T-cell (primary cell): ENCODE results near the gene SAMD4B. TPM values are rescaled to one million over a fixed set of nuclear protein-coding genes. Genes with fewer than 3 reads are reported as not detected.

ENCODE experiments used
- ATAC-seq, 4 experiments: fragments of 200-7000 bp in 3 of 4; fragments of 150-1000 bp in 1 of 4; cut with Tn5 transposase; replicated peaks in 1 of 4; 1 replicate in 3 of 4; 2 replicates in 1 of 4; pipeline ENCODE4 v1.10.0; 2021; ENCODE audit warnings: moderate library complexity in 3 of 4, mild to moderate bottlenecking in 2 of 4, moderate number of reproducible peaks in 1 of 4
- CTCF ChIA-PET, 2 donors: fragments of 300-600 bp; sonication (Branson Sonifier 250); formaldehyde crosslinking; loops; one replicate each; lab custom pipeline; 2022; ENCODE audit warnings: antibody characterized with exemption in 2 of 2; lab: Charles Lee
- POLR2A ChIA-PET, 2 donors: fragments of 300-600 bp; sonication (Branson Sonifier 250); formaldehyde crosslinking; loops; one replicate each; lab custom pipeline; 2022; ENCODE audit warnings: antibody characterized with exemption in 2 of 2; lab: Charles Lee
- DNase-seq, 35 experiments: peaks; one replicate each; pipeline versions ENCODE4 v3.0.0 to v3.0.0-alpha.2; 2013 to 2023
- H3K27ac ChIP-seq: one replicate; pipeline ENCODE4 v1.5.1; 2013; ENCODE audit warnings: low read length
- H3K27me3 ChIP-seq, 2 experiments: replicated peaks in 1 of 2; 1 replicate in 1 of 2; 2 replicates in 1 of 2; pipeline versions ENCODE4 v1.6.1 to v1.7.0; 2013; ENCODE audit warnings: low read length in 1 of 2, mixed read lengths in 1 of 2; ENCODE audit not compliant: control insufficient read depth in 2 of 2, insufficient read depth in 2 of 2; ENCODE audit errors: extremely low read depth in 1 of 2
- H3K36me3 ChIP-seq, 2 donors: 1 replicate in 1 of 2; 2 replicates in 1 of 2; pipeline versions ENCODE4 v1.6.1 to v1.7.0; 2013; ENCODE audit warnings: low read length in 1 of 2; ENCODE audit not compliant: control insufficient read depth in 2 of 2, insufficient read depth in 1 of 2; ENCODE audit errors: extremely low read depth in 1 of 2
- H3K4me1 ChIP-seq, 2 experiments: 1 replicate in 1 of 2; 2 replicates in 1 of 2; pipeline versions ENCODE4 v1.6.1 to v1.7.0; 2013; ENCODE audit warnings: low read length in 2 of 2, mixed read lengths in 1 of 2; ENCODE audit not compliant: insufficient read depth in 2 of 2, control insufficient read depth in 1 of 2; ENCODE audit errors: extremely low read depth in 1 of 2
- H3K4me3 ChIP-seq, 2 donors: 1 replicate in 1 of 2; 2 replicates in 1 of 2; pipeline versions ENCODE4 v1.5.1 to v1.7.0; 2013; ENCODE audit warnings: mild to moderate bottlenecking in 2 of 2, low read length in 1 of 2, moderate library complexity in 1 of 2; ENCODE audit not compliant: control insufficient read depth in 1 of 2; ENCODE audit errors: extremely low read depth in 1 of 2
- H3K9me3 ChIP-seq: 2 replicates; pipeline ENCODE4 v1.7.0; 2013
- H3K27ac Mint-ChIP-seq, 2 donors: one replicate each; pipeline ENCODE4 v1.8.0; 2020 to 2021; ENCODE audit warnings: mild to moderate bottlenecking in 2 of 2, mixed read lengths in 2 of 2
- H3K27me3 Mint-ChIP-seq, 2 donors: one replicate each; pipeline ENCODE4 v1.8.0; 2021 to 2022; ENCODE audit warnings: mixed read lengths in 2 of 2
- H3K36me3 Mint-ChIP-seq: one replicate; pipeline ENCODE4 v1.8.0; 2021; ENCODE audit warnings: mixed read lengths
- H3K4me1 Mint-ChIP-seq, 3 donors: one replicate each; pipeline ENCODE4 v1.8.0; 2020 to 2022; ENCODE audit warnings: mixed read lengths in 3 of 3, mild to moderate bottlenecking in 1 of 3
- H3K4me3 Mint-ChIP-seq, 3 donors: one replicate each; pipeline ENCODE4 v1.8.0; 2020 to 2022; ENCODE audit warnings: mild to moderate bottlenecking in 3 of 3, mixed read lengths in 3 of 3, moderate library complexity in 3 of 3
- H3K9me3 Mint-ChIP-seq, 3 donors: one replicate each; pipeline ENCODE4 v1.8.0; 2020 to 2022; ENCODE audit warnings: mixed read lengths in 3 of 3
- WGBS: methylation state at CpG from one replicate; pipeline ENCODE4 v1.1.5; 2013; ENCODE audit warnings: missing lambda C conversion rate; ENCODE audit not compliant: insufficient coverage; 5-methylcytosine and 5-hydroxymethylcytosine counted together
- total RNA-seq, 35 experiments: library from RNA in 6 of 35; stranded (reverse) in 6 of 35; fragments of 120-200 nt in 1 of 35; gene quantifications; one replicate each; pipeline versions ENCODE4 v1.2.1 to v1.2.4 and lab custom pipeline; 2013 to 2026

Gene SAMD4B
- total RNA-seq, 5 donors from 2014 or later (not counting 1 experiment from before 2014, with no cell fraction given), result 59.4 to 72.3 (median 62.0) TPM

DNA sequence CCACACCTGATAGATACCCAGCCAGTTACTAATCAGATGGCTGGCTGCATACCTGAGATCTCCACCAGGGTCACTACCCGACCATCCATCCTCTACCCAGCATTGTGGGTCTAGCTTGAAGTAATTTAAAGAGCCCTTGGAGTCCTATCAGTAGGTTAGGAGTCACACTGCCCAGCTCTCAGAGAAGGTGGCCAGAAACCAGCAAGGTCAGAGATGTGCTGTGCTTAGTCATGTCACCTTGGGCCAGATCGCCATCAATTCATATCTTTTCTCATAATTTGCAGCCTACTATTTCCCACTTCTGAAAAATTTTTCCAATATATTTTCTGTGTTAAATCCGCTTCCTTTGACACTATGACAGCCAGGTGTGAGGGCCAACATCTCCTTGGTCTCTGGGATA lies 13.9 kb downstream of the SAMD4B start:
- Histone ChIP-seq H3K9me3 (no peaks in the 10 kb centered on the region), H3K4me3 (no peak overlapping the region), H3K4me1 (no peaks in the 10 kb centered on the region), H3K36me3 (peaks cover 17 to 82% of the 10 kb centered on the region in 2 donors), H3K27me3 (no peaks in the 10 kb centered on the region), H3K27ac (no peak overlapping the region)
- H3K27ac Mint-ChIP-seq, result no peak overlapping the region
- WGBS, result no CpG with 5 or more reads among the region's 3 CpGs
- CTCF ChIA-PET, result interaction anchor here in 1 of 2 donors (1.0 kb wide), 1 partner anchor 13 kb away, joined by 3 read pairs; no protein-coding TSS in a partner anchor
- peaks cover 6 to 13% (median 11%) of the 10 kb centered on the region in 3 donors for H3K4me1 Mint-ChIP-seq
- peaks cover 58% of the 10 kb centered on the region for H3K36me3 Mint-ChIP-seq
- ATAC-seq (no peak), DNase-seq (no peak)
- no peak overlapping the region for H3K4me3 Mint-ChIP-seq
- H3K9me3 Mint-ChIP-seq, result no peaks in the 10 kb centered on the region
- H3K27me3 Mint-ChIP-seq, result no peaks in the 10 kb centered on the region
- POLR2A ChIA-PET, result interaction anchor here (0.6 to 0.7 kb wide), 2 partner anchors 14 to 1992 kb away, joined by 3 to 10 read pairs; partner anchors contain the start of gene SAMD4B (in 1 of the 2)

DNA sequence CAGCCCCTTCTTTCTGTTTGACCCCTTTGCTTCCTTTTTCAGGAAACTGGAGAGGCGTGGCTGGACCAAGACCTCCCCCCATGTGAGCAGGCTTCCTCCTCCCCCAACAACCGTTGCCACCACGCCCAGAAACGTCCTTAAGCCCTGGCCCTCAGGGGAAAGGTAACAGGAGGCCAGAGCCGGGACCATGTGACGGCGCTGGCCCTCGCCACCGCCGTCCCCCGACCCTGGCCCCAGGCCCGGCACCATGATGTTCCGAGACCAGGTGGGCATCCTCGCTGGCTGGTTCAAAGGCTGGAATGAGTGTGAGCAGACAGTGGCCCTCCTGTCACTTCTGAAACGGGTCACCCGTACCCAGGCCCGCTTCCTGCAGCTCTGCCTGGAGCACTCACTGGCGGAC lies 14.4 kb downstream of the SAMD4B start:
- Mint-ChIP-seq H3K9me3 (no peaks in the 10 kb centered on the region), H3K4me1 (peaks cover 3 to 7% (median 6%) of the 10 kb centered on the region in 3 donors), H3K27ac (no peak overlapping the region), H3K4me3 (no peak overlapping the region), H3K36me3 (peaks cover 58% of the 10 kb centered on the region), H3K27me3 (no peaks in the 10 kb centered on the region)
- H3K27ac ChIP-seq, result no peak overlapping the region
- no peak overlapping the region for H3K4me3 ChIP-seq
- ChIA-PET POLR2A (interaction anchor here in 1 of 2 donors (0.7 kb wide), 1 partner anchor 14 kb away, joined by 3 read pairs; the partner anchor contains the start of gene SAMD4B), CTCF (no interaction called here)
- no peak for ATAC-seq
- H3K36me3 ChIP-seq, result peaks cover 17 to 81% of the 10 kb centered on the region in 2 donors
- no peaks in the 10 kb centered on the region for H3K27me3 ChIP-seq
- no peak for DNase-seq
- WGBS, result 98% methylated on average over 15 of the region's 18 CpGs
- no peaks in the 10 kb centered on the region for H3K9me3 ChIP-seq
- no peaks in the 10 kb centered on the region for H3K4me1 ChIP-seq

DNA sequence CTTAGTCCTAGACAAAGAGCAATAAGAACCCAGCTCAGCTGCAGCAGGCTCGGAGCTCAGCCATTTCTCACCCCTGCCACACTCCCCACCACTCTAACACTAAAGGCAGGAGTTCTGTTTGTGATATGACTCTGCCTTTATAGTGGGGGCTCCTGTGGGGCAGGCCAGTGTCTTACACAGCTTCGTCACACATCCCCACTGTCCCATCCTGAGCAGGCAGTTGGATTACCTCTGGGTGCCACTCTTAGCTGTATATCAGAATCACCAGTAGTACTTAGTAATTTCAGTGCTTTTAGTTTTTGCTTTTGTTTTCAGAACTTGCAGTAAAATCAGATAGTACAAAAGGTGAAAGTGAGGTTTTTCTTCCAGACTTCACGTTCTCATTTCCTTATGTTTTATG lies 16.8 kb downstream of the SAMD4B start:
- H3K27me3 ChIP-seq, result no peaks in the 10 kb centered on the region
- no peak for ATAC-seq
- Mint-ChIP-seq H3K27ac (no peak overlapping the region), H3K4me3 (no peak overlapping the region), H3K9me3 (no peaks in the 10 kb centered on the region), H3K4me1 (peaks cover 0 to 5% (median 0%) of the 10 kb centered on the region in 3 donors), H3K27me3 (no peaks in the 10 kb centered on the region), H3K36me3 (peaks cover 59% of the 10 kb centered on the region)
- DNase-seq, result no peak
- H3K36me3 ChIP-seq, result peaks cover 20 to 80% of the 10 kb centered on the region in 2 donors
- no peak overlapping the region for H3K27ac ChIP-seq
- no peaks in the 10 kb centered on the region for H3K9me3 ChIP-seq
- CTCF ChIA-PET, result no interaction called here
- POLR2A ChIA-PET, result interaction anchor here (0.6 kb wide), 2 partner anchors 16 to 272 kb away, joined by 3 to 9 read pairs; no protein-coding TSS in a partner anchor
- no peaks in the 10 kb centered on the region for H3K4me1 ChIP-seq
- H3K4me3 ChIP-seq, result no peak overlapping the region
- no CpG with 5 or more reads among the region's 3 CpGs for WGBS

DNA sequence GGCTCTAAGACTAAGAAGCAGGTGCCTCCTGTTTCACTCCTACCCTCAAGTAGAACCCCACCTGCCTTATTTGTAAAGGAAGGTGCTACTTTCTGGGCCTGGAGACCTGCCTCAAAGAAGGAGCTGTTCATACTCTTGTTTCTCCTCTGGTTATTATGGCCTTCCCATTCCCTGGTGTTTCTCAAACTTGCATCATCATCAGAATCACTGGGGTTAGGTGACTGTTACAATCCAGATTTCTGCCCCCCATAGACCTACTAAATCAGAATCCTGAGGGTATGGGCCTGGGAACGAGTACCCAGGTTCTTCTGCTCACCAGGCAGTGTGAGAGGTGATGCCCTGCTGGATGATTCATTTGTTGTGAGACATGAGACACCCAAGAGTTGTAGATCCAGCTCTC lies 18.4 kb downstream of the SAMD4B start:
- H3K27me3 Mint-ChIP-seq, result no peaks in the 10 kb centered on the region
- H3K4me1 Mint-ChIP-seq, result peaks cover 0 to 5% (median 0%) of the 10 kb centered on the region in 3 donors
- no CpG with 5 or more reads among the region's 1 CpG for WGBS
- H3K27ac Mint-ChIP-seq, result no peak overlapping the region
- CTCF ChIA-PET, result no interaction called here
- H3K4me3 ChIP-seq, result no peak overlapping the region
- POLR2A ChIA-PET, result no interaction called here
- no peak for ATAC-seq
- DNase-seq, result no peak
- no peaks in the 10 kb centered on the region for H3K9me3 Mint-ChIP-seq
- H3K4me3 Mint-ChIP-seq, result no peak overlapping the region
- no peaks in the 10 kb centered on the region for H3K9me3 ChIP-seq
- H3K27ac ChIP-seq, result no peak overlapping the region
- no peaks in the 10 kb centered on the region for H3K27me3 ChIP-seq
- H3K4me1 ChIP-seq, result no peaks in the 10 kb centered on the region
- peaks cover 52% of the 10 kb centered on the region for H3K36me3 Mint-ChIP-seq
- H3K36me3 ChIP-seq, result peaks cover 20 to 68% of the 10 kb centered on the region in 2 donors

DNA sequence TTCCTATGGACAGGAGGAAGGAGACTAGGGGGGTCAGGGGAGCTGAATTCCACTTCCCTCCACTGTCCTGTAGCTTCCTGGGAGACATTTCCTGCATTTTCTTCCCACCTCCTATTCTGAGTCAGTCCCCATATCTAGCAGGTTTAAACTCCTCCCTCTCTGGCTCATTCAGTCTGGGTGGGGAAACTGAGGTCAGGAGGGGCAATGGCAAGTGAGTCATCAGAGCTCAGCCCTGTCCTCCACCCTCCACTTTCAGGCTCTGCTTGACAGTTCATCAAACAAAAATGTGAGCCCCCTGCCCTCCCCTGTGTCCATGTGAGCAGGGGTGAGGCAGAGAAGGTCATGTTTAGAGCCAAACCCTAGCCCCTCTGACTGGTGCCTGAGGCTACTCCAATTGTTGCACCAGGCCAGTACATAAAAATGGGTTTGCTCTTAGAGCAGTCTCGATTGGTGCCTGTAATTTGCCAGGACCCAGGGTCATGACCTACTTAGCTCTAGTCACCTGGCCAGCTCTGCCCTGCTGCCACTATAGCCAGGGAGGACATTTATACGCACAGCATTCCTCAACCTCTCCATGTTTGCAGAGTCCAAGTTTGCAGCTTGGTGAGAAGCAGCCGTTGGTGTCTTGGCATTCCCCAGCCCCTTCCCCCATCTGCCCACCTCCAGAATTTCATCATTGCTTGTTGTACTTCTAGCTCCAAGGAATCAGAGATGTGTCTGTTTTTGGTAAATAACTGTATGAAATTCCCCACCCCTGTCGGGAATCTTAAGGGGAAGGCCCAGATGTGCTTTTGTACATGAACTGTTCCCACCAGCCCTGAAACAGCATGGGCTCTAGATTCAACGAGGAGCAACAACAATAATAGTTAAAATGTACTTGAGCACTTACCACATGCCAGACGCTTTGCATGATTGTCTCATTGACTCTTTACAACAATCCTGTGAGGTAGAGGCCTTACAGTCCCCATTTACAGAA lies 20.7 kb downstream of the SAMD4B start:
- peak overlapping the region in 1 of 2 donors; percentile 12 for H3K27ac Mint-ChIP-seq

DNA sequence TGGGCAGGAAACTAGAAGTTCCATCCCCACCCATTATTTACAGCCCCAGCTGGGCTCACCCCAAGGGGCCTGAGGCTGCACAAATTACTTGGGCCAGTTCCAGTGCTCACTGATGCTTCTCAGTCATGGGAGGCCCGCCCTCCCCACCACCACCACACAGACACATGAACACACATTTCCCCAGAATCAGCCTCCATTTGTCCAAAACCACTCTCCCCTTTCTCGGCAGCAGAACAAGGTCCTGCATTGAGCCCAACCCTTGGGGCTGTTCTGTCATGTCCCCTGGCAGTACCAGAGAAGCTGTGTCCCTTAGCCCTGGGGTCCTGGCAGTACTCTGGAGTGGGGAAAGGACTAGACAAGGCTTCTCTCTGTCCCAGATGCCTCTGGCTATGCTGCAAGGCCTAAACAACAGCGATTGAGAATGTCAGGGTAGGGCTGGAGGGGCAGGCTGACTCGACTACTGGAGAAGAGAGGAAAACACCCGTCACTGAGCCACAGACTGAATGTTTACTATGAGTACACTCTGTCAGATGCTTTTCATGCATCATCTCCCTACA lies 21.8 kb downstream of the SAMD4B start:
- Mint-ChIP-seq H3K27me3 (no peaks in the 10 kb centered on the region), H3K36me3 (peaks cover 45% of the 10 kb centered on the region), H3K27ac (no peak overlapping the region), H3K4me1 (peaks cover 0 to 7% (median 0%) of the 10 kb centered on the region in 3 donors), H3K4me3 (no peak overlapping the region), H3K9me3 (no peaks in the 10 kb centered on the region)
- Histone ChIP-seq H3K27ac (no peak overlapping the region), H3K36me3 (peaks cover 8 to 49% of the 10 kb centered on the region in 2 donors), H3K27me3 (no peaks in the 10 kb centered on the region), H3K4me3 (no peak overlapping the region), H3K9me3 (no peaks in the 10 kb centered on the region), H3K4me1 (no peaks in the 10 kb centered on the region)
- no peak for DNase-seq
- ChIA-PET POLR2A (no interaction called here), CTCF (no interaction called here)
- no peak for ATAC-seq
- 77% methylated on average over 2 of the region's 5 CpGs for WGBS

More for the DNA sequence above, 20.7 kb downstream of the SAMD4B start:
- Histone ChIP-seq H3K36me3 (peaks cover 10 to 53% of the 10 kb centered on the region in 2 donors), H3K27me3 (no peaks in the 10 kb centered on the region), H3K9me3 (no peaks in the 10 kb centered on the region), H3K4me3 (no peak overlapping the region), H3K4me1 (no peaks in the 10 kb centered on the region), H3K27ac (no peak overlapping the region)
- no peak overlapping the region for H3K4me3 Mint-ChIP-seq
- peaks cover 0 to 7% (median 0%) of the 10 kb centered on the region in 3 donors for H3K4me1 Mint-ChIP-seq
- no peaks in the 10 kb centered on the region for H3K9me3 Mint-ChIP-seq
- peaks cover 39% of the 10 kb centered on the region for H3K36me3 Mint-ChIP-seq
- no peaks in the 10 kb centered on the region for H3K27me3 Mint-ChIP-seq
- POLR2A ChIA-PET, result no interaction called here
- DNase-seq (no peak), ATAC-seq (no peak)
- CTCF ChIA-PET, result no interaction called here
- WGBS, result 82% methylated on average over 3 of the region's 6 CpGs
